ENCODE data around the gene CNTN5.

The CNTN5 gene

GRCh38 chr11:99311870-99312269, 291.1 kb downstream of the CNTN5 start:
- H3K27ac ChIP-seq: no peak overlapping the region
- TF ChIP-seq CTCF (conservative IDR thresholded peaks at IDR 0.05): no peak

- H3K27ac ChIP-seq: no peak overlapping the region
- no peak for TF ChIP-seq CTCF (conservative IDR thresholded peaks at IDR 0.05)
These were observed 296.2 kb downstream of the CNTN5 start for GRCh38 chr11:99316776-99317520.

GRCh38 chr11:99320769-99321290, 300.1 kb downstream of the CNTN5 start:
- H3K27ac ChIP-seq: no peak overlapping the region
- no peak for TF ChIP-seq CTCF (conservative IDR thresholded peaks at IDR 0.05)

- TF ChIP-seq CTCF (conservative IDR thresholded peaks at IDR 0.05): no peak
- H3K27ac ChIP-seq: no peak overlapping the region
These were observed 305.1 kb downstream of the CNTN5 start for GRCh38 chr11:99325847-99326246.

- no peak overlapping the region for H3K27ac ChIP-seq
- no peak for TF ChIP-seq CTCF (conservative IDR thresholded peaks at IDR 0.05)
These were observed 306.3 kb downstream of the CNTN5 start for GRCh38 chr11:99327066-99327465.

GRCh38 chr11:99327527-99327926, 306.8 kb downstream of the CNTN5 start:
- H3K27ac ChIP-seq: no peak overlapping the region
- no peak for TF ChIP-seq CTCF (conservative IDR thresholded peaks at IDR 0.05)

GRCh38 chr11:99333621-99334020, 312.9 kb downstream of the CNTN5 start:
- H3K27ac ChIP-seq: no peak overlapping the region
- no peak for TF ChIP-seq CTCF (conservative IDR thresholded peaks at IDR 0.05)

Data from VCaP (cell line).